HG03378 (cell line): Measurements from ENCODE around the gene EXOC3.

Experiments
- ATAC-seq: cut with Tn5 transposase; IDR thresholded peaks from one replicate; pipeline ENCODE4 v1.9.1; 2021; ENCODE audit warnings: mild to moderate bottlenecking, moderate library complexity; ENCODE audit not compliant: unreplicated experiment

The EXOC3 gene

GRCh38 chr5:454936-455335, 12.0 kb downstream of the EXOC3 start:
- ATAC-seq: no peak

- no peak for ATAC-seq
Observed at GRCh38 chr5:455806-456205, 12.8 kb downstream of the EXOC3 start.

GRCh38 chr5:456351-457194, 13.6 kb downstream of the EXOC3 start:
- no peak for ATAC-seq

GRCh38 chr5:457195-457961, 14.4 kb downstream of the EXOC3 start:
- no peak for ATAC-seq

GRCh38 chr5:458547-459353, 15.8 kb downstream of the EXOC3 start:
- ATAC-seq: peak; percentile 67

- no peak for ATAC-seq
Observed at GRCh38 chr5:459562-460272, 16.7 kb downstream of the EXOC3 start.

GRCh38 chr5:460273-460625, 17.3 kb downstream of the EXOC3 start:
- ATAC-seq: no peak

- ATAC-seq: no peak
Observed at GRCh38 chr5:462051-462481, 19.1 kb downstream of the EXOC3 start.

- no peak for ATAC-seq
Observed at GRCh38 chr5:463301-463700, 20.3 kb downstream of the EXOC3 start.

- ATAC-seq: no peak
Observed at GRCh38 chr5:463952-464351, 21.0 kb downstream of the EXOC3 start.

GRCh38 chr5:464446-464842, 21.5 kb downstream of the EXOC3 start:
- no peak for ATAC-seq

- no peak for ATAC-seq
Observed at GRCh38 chr5:464843-465590, 22.0 kb downstream of the EXOC3 start.

- no peak for ATAC-seq
Observed at GRCh38 chr5:465591-466403, 22.8 kb downstream of the EXOC3 start.

GRCh38 chr5:466661-467310, 23.8 kb downstream of the EXOC3 start:
- no peak for ATAC-seq

GRCh38 chr5:468401-468800, 25.4 kb downstream of the EXOC3 start:
- no peak for ATAC-seq

- ATAC-seq: no peak
Observed at GRCh38 chr5:469752-470483, 26.9 kb downstream of the EXOC3 start.

GRCh38 chr5:470961-471749, 28.2 kb downstream of the EXOC3 start:
- no peak for ATAC-seq
